Omental fat pad (tissue), 4 donors: ENCODE results near the gene TLR8. TPM values are rescaled to one million over a fixed set of nuclear protein-coding genes. Genes with fewer than 3 reads are reported as not detected.

ENCODE experiments used
- ATAC-seq: fragments of 150-250 bp; one replicate; pipeline ENCODE4 v1.9.1; 2016; ENCODE audit warnings: mild to moderate bottlenecking, moderate library complexity; ENCODE audit not compliant: low FRiP score
- DNase-seq: peaks from one replicate; pipeline ENCODE4 v3.0.0-alpha.2; 2019; ENCODE audit warnings: low spot score
- total RNA-seq, 4 donors: library from RNA; depleted of rRNA; stranded (reverse); fragments of >200 nt; gene quantifications; one replicate each; pipeline ENCODE4 v1.1.0, GENCODE V29; 2016
- TF ChIP-seq, protein P1 (sequence below), 3 donors: fragments of 450-650 bp; IDR thresholded peaks; one replicate each; pipeline ENCODE4 v1.5.1; 2016 to 2017; ENCODE audit warnings: antibody characterized with exemption in 3 of 3, mild to moderate bottlenecking in 3 of 3, moderate library complexity in 2 of 3

Gene TLR8
- total RNA-seq, 4 donors from 2014 or later: 1.4 to 10.9 (median 6.1) TPM

- TF ChIP-seq, protein P1, sequence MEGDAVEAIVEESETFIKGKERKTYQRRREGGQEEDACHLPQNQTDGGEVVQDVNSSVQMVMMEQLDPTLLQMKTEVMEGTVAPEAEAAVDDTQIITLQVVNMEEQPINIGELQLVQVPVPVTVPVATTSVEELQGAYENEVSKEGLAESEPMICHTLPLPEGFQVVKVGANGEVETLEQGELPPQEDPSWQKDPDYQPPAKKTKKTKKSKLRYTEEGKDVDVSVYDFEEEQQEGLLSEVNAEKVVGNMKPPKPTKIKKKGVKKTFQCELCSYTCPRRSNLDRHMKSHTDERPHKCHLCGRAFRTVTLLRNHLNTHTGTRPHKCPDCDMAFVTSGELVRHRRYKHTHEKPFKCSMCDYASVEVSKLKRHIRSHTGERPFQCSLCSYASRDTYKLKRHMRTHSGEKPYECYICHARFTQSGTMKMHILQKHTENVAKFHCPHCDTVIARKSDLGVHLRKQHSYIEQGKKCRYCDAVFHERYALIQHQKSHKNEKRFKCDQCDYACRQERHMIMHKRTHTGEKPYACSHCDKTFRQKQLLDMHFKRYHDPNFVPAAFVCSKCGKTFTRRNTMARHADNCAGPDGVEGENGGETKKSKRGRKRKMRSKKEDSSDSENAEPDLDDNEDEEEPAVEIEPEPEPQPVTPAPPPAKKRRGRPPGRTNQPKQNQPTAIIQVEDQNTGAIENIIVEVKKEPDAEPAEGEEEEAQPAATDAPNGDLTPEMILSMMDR (IDR thresholded peaks at IDR 0.05): no peak
- ATAC-seq (no peak), DNase-seq (no peak)
Measured at GRCh38 chrX:12965131-12965940, 58.9 kb downstream of the TLR8 start.

DNA sequence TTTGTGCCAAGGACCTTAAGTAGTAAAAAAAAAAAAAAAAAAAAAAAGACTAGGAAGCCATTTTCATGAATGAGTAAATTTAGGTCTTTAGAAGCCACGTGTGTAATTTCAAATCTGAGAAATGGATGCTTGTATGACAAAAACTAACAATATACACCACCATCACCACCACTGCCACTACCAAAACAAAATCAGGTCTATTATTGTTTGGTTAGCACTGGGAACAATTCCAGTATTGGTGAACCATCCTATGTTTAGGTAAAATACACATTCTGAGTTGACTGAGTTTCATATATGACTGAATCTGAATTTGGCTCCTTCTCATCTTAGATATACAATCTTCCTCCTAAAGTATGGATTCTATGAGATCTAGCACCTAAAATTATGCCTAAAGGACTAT lies 59.7 kb downstream of the TLR8 start:
- no peak for ATAC-seq
- TF ChIP-seq, protein P1 (IDR thresholded peaks at IDR 0.05): no peak
- DNase-seq: no peak

DNA sequence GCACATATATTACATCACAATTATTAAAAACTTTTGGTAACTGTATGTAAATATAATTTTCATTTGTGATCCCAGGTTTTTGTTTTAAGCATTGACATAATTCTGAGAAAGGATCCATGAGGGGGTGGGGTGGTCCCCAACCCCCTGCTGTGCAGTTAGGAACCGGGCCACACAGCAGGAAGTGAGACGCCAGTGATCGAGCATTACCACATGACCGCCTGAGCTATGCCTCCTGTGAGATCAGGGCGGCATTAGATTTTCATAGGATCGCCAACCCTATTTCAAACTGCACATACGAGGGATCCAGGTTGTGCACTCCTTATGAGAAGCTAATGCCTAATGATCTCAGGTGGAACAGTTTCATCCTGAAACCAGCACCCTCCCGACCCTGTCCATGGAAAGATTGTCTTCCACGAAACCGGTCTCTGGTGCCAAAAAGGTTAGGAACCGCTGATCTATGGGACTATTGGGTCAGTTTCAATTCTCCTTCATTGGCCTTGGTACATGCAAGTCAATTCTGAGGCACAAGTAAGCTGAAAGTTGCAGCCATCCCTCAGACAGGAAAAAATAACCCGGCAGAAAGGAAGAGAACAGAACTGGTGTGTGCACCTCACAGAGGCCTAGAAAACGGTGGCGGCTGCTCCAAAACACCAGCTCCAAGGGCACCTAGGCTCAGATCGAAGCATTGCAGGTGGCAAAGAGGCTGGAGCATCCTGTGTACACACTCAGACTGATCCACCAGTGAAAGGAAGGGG lies 61.5 kb downstream of the TLR8 start:
- ATAC-seq (no peak), DNase-seq (no peak)
- TF ChIP-seq, protein P1 (IDR thresholded peaks at IDR 0.05): no peak

DNA sequence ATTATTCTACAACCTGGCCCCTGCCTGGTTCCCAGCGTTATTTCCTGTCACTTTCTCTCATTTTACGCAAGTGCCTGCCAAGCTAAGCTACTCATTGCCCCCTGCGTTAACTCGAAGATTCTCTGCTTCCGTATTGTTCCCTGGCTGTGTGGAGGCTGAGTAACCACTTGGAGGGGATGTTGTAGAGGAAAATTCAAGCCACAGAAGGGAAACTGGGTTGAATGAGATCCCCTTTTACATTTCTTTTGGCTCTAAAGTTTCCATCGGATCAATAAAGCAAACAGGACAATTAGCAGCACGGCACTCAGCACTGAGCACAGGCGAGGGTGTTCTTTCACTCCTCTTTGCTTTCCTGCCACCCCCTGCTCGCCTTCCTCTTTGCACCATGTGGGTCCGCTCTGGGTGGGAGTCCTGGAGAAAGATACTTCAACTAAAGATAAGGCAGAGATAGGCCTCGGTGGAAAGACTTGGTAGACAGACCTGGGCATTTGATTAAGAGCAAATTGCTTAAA lies 64.3 kb downstream of the TLR8 start:
- DNase-seq: no peak
- TF ChIP-seq, protein P1 (IDR thresholded peaks at IDR 0.05): no peak
- ATAC-seq: peak; percentile 30

- DNase-seq: no peak
- no peak for ATAC-seq
- TF ChIP-seq, protein P1 (IDR thresholded peaks at IDR 0.05): no peak
Measured at GRCh38 chrX:12971282-12972003, 65.0 kb downstream of the TLR8 start.

- ATAC-seq: no peak
- TF ChIP-seq, protein P1 (IDR thresholded peaks at IDR 0.05): no peak
- DNase-seq: no peak
Measured at GRCh38 chrX:12972243-12972642, 65.8 kb downstream of the TLR8 start.

Other genes starting within 250 kb of the TLR8 start
- gene PRPS2, start 115.2 kb upstream of the TLR8 start, total RNA-seq: 10 to 100 TPM; 13.0 to 23.5 (median 19.4) TPM
- 1 to 10 TPM in 2 of 4 donors, under 1 TPM in 2; 0.32 to 1.3 (median 0.95) TPM for gene TLR7, start 39.5 kb upstream of the TLR8 start, total RNA-seq
- gene TMSB4X, start 68.5 kb downstream of the TLR8 start, total RNA-seq: 1,000 to 10,000 TPM; 3,948 to 5,890 (median 5,138) TPM
- gene FAM9C, start 138.0 kb downstream of the TLR8 start, total RNA-seq: not detected